Stimulated activated CD8-positive, alpha-beta memory T cell treated with anti-CD3 and anti-CD28 coated beads, Interleukin-15, amount 100 ng/mL, for 48 hours (primary cell): ENCODE measurements around the gene POLA2.
A peak's percentile ranks its signal among the peaks of the same experiment; 100 is the strongest.
"Not testable (repeated sequence)": the region's sequence is repeated elsewhere in the genome, so short reads cannot be mapped to it uniquely, and the experiment has no call there.

Experiments
- DNase-seq, 2 donors: peaks; one replicate each; pipeline ENCODE4 v3.0.0-alpha.2; 2020; ENCODE audit warnings: low read depth in 2 of 2

Gene POLA2

GRCh38 chr11:65261591-65262380 lies at the start of gene POLA2:
TSS of gene POLA2 (plus strand) at chr11:65261962. CDS start at chr11:65262293, 331 bp downstream.
- DNase-seq = peak; percentile 94 to 95

GRCh38 chr11:65212226-65212801 lies 49.4 kb upstream of the POLA2 start:
- DNase-seq = no peak

GRCh38 chr11:65213322-65214211 lies 48.2 kb upstream of the POLA2 start:
- DNase-seq = no peak

GRCh38 chr11:65214212-65214845 lies 47.4 kb upstream of the POLA2 start:
- no peak for DNase-seq

GRCh38 chr11:65215441-65216076 lies 46.2 kb upstream of the POLA2 start:
- peak in 1 of 2 donors; percentile 13 for DNase-seq

- no peak for DNase-seq
Observed at GRCh38 chr11:65216830-65217229, 44.9 kb upstream of the POLA2 start.

GRCh38 chr11:65217441-65218423 lies 44.0 kb upstream of the POLA2 start:
- no peak for DNase-seq

GRCh38 chr11:65218446-65218845 lies 43.3 kb upstream of the POLA2 start:
- no peak for DNase-seq

GRCh38 chr11:65219930-65220213 lies 41.9 kb upstream of the POLA2 start:
- DNase-seq = no peak

GRCh38 chr11:65221026-65221425 lies 40.7 kb upstream of the POLA2 start:
- DNase-seq = no peak

- no peak for DNase-seq
Observed at GRCh38 chr11:65223011-65223410, 38.8 kb upstream of the POLA2 start.

GRCh38 chr11:65224930-65225278 lies 36.9 kb upstream of the POLA2 start:
- DNase-seq = no peak

- peak; percentile 10 to 24 for DNase-seq
Observed at GRCh38 chr11:65225279-65226102, 36.3 kb upstream of the POLA2 start.

- DNase-seq = no peak
Observed at GRCh38 chr11:65226103-65226442, 35.7 kb upstream of the POLA2 start.

GRCh38 chr11:65227879-65228278 lies 33.9 kb upstream of the POLA2 start:
- no peak for DNase-seq

GRCh38 chr11:65236194-65237059 lies 25.3 kb upstream of the POLA2 start:
- no peak for DNase-seq

- DNase-seq = not testable (repeated sequence)
Observed at GRCh38 chr11:65238302-65238701, 23.5 kb upstream of the POLA2 start.

GRCh38 chr11:65241134-65241533 lies 20.6 kb upstream of the POLA2 start:
- DNase-seq = no peak

GRCh38 chr11:65241692-65242091 lies 20.1 kb upstream of the POLA2 start:
- DNase-seq = no peak
